Pancreas (tissue), 10 donors: Measurements from ENCODE around the gene TMEM255B. TPM values are rescaled to one million over a fixed set of nuclear protein-coding genes. Genes with fewer than 3 reads are reported as not detected.

Experiments
- ATAC-seq, 4 donors: fragments of 200-7000 bp; cut with Tn5 transposase; one replicate each; pipeline versions ENCODE4 v1.8.0 to v1.9.1; 2020; ENCODE audit warnings: mild to moderate bottlenecking in 4 of 4, moderate library complexity in 4 of 4
- DNase-seq, 6 donors: peaks; one replicate each; pipeline ENCODE4 v3.0.0-alpha.2; 2020
- FAIRE-seq: peaks from 2 replicates; lab custom pipeline; 2012; peaks lifted over from hg19 to GRCh38; lab: Jason Lieb, UNC
- H3K27ac ChIP-seq, 4 donors: fragments of 200-600 bp; sonication (generic); 1 replicate in 3 of 4; 2 replicates in 1 of 4; pipeline versions ENCODE4 v1.5.0 to v1.8.0; 2020
- H3K27me3 ChIP-seq, 4 donors: fragments of 200-600 bp; one replicate each; pipeline ENCODE4 v1.8.0; 2021
- H3K36me3 ChIP-seq, 3 donors: fragments of 200-600 bp; sonication (generic) in 1 of 3; one replicate each; pipeline versions ENCODE4 v1.5.0 to v1.8.0; 2020 to 2021
- H3K4me1 ChIP-seq, 3 donors: fragments of 200-600 bp; one replicate each; pipeline ENCODE4 v1.8.0; 2021
- H3K4me3 ChIP-seq, 4 donors: fragments of 200-600 bp; sonication (generic) in 2 of 4; one replicate each; pipeline versions ENCODE4 v1.5.0 to v1.8.0; 2020 to 2021
- H3K9me3 ChIP-seq, 4 donors: fragments of 200-600 bp; one replicate each; pipeline ENCODE4 v1.8.0; 2021
- WGBS, 2 donors: extraction: QIAGEN DNeasy Blood & Tissue Kit; methylation state at CpG; one replicate each; pipeline ENCODE4 v1.1.7; 2013; 5-methylcytosine and 5-hydroxymethylcytosine counted together
- intact Hi-C, 3 donors: fragments of 100-400 bp; cut with DNase I; formaldehyde crosslinking; loops; one replicate each; pipeline versions ENCODE4 v1.11.1 to v1.14.2; 2022
- polyA plus RNA-seq, 2 donors: library from polyadenylated mRNA; stranded (reverse); fragments of 200-250 nt; gene quantifications; one replicate each; pipeline ENCODE4 v1.2.3, GENCODE V29; 2013
- total RNA-seq, 6 donors: library from RNA; stranded (reverse); fragmentation: NEBNext Ultra II Directional in 4 of 6; extraction: Animal tissue kit (Norgen Biotek cat#: 25700) in 4 of 6; gene quantifications; one replicate each; pipeline versions ENCODE4 v1.2.1 to v1.2.4, GENCODE V29; 2021 to 2023
- TF ChIP-seq, protein P1 (sequence below), 4 donors: fragments of 200-600 bp; sonication (generic) in 3 of 4; IDR thresholded peaks; one replicate each; pipeline versions ENCODE4 v1.5.0 to v1.8.0; 2021; ENCODE audit warnings: antibody characterized with exemption in 4 of 4
- donor health status: healthy with polysubstance abuse.
- donor health status: DM: no; HTN: no; CAD: no; lungs with moderate emphysema.
- donor health status: DM: no; HTN: no; CAD: no.
- donor health status: control.
- donor health status: control.
- donor health status: Bipolar disorder and iron deficiency.
- donor health status: DM: yes; HTN: yes; CAD: no.
- donor health status: DM: no; HTN: no; CAD: no.
- donor health status: DM: no; HTN: no; CAD: no.
- donor health status: DM: yes; HTN: yes; CAD: no.

The TMEM255B gene
- total and polyA plus RNA-seq, 8 donors: 1.8 to 17.9 (median 4.4) TPM

DNA sequence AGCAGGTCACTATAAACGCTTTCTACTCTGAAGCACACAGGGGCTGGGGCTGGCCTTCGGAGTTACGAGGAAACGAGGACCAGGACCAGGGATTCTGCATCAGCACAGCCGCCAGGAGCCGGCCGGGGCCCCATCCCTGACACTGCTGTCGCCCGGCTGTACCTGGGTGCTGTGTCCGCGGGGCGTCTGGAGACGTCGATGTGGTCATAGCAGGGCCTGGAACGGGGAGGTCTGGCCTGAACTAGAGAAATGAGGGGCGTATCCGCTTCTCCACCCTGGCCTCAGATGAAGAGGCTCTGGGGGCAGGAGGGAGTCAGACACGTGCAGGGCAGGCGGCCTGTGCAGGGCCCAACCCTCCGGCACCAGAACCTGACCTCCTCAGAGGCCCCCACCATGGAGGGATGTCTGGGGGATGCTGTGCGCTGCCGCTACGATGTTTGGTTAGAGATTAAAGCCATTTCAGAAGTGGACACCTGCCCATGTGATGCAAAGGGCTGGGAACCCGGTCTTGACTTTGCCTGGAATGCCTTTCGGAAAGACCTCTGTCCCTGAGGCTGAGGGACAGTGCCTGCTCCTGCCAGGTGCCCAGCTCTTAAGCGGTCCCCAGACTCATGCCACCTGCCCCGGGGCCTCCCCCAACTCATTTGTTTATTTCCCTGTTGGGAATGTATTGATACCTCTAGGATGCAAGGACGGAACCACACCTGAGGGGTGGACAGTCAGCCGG, 83.5 kb downstream of the TMEM255B start:
- no peaks in the 10 kb centered on the region for H3K9me3 ChIP-seq
- ATAC-seq (no peak), FAIRE-seq (no peak), DNase-seq (peak in 3 of 6 donors; percentile 19 to 70 (median 52))
- peaks cover 0 to 11% (median 0%) of the 10 kb centered on the region in 3 donors for H3K36me3 ChIP-seq
- WGBS, 2 donors: 92 to 95% methylated on average over 29 of the region's 29 CpGs
- no peaks in the 10 kb centered on the region for H3K27me3 ChIP-seq
- H3K27ac ChIP-seq: no peak overlapping the region
- intact Hi-C loops: no loop called here
- TF ChIP-seq, protein P1, sequence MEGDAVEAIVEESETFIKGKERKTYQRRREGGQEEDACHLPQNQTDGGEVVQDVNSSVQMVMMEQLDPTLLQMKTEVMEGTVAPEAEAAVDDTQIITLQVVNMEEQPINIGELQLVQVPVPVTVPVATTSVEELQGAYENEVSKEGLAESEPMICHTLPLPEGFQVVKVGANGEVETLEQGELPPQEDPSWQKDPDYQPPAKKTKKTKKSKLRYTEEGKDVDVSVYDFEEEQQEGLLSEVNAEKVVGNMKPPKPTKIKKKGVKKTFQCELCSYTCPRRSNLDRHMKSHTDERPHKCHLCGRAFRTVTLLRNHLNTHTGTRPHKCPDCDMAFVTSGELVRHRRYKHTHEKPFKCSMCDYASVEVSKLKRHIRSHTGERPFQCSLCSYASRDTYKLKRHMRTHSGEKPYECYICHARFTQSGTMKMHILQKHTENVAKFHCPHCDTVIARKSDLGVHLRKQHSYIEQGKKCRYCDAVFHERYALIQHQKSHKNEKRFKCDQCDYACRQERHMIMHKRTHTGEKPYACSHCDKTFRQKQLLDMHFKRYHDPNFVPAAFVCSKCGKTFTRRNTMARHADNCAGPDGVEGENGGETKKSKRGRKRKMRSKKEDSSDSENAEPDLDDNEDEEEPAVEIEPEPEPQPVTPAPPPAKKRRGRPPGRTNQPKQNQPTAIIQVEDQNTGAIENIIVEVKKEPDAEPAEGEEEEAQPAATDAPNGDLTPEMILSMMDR (IDR thresholded peaks at IDR 0.05): no peak
- H3K4me3 ChIP-seq: no peak overlapping the region
- peaks cover 5 to 14% (median 10%) of the 10 kb centered on the region in 3 donors for H3K4me1 ChIP-seq

- intact Hi-C loops: no loop called here
- DNase-seq (peak in 2 of 6 donors; percentile 22 to 70), FAIRE-seq (no peak), ATAC-seq (no peak)
- Histone ChIP-seq H3K4me3 (no peak overlapping the region), H3K27me3 (no peaks in the 10 kb centered on the region), H3K9me3 (no peaks in the 10 kb centered on the region), H3K4me1 (peaks cover 0 to 7% (median 6%) of the 10 kb centered on the region in 3 donors), H3K36me3 (peaks cover 0 to 11% (median 0%) of the 10 kb centered on the region in 3 donors), H3K27ac (no peak overlapping the region)
- WGBS, 2 donors: 89 to 93% methylated on average over 29 to 30 of the region's 30 CpGs
- TF ChIP-seq, protein P1 (IDR thresholded peaks at IDR 0.05): no peak
Observed at GRCh38 chr13:113843063-113843654, 84.1 kb downstream of the TMEM255B start.

GRCh38 chr13:113843864-113844556, 85.0 kb downstream of the TMEM255B start:
- H3K27me3 ChIP-seq: no peaks in the 10 kb centered on the region
- DNase-seq: peak in 3 of 6 donors; percentile 21 to 54 (median 46)
- no peaks in the 10 kb centered on the region for H3K9me3 ChIP-seq
- H3K27ac ChIP-seq: no peak overlapping the region
- no peak overlapping the region for H3K4me3 ChIP-seq
- peaks cover 0 to 11% (median 0%) of the 10 kb centered on the region in 3 donors for H3K36me3 ChIP-seq
- no peak for FAIRE-seq
- TF ChIP-seq, protein P1 (IDR thresholded peaks at IDR 0.05): no peak
- no peak for ATAC-seq
- peaks cover 0 to 3% (median 1%) of the 10 kb centered on the region in 3 donors for H3K4me1 ChIP-seq
- WGBS, 2 donors: 80 to 81% methylated on average over 26 of the region's 26 CpGs
- intact Hi-C loops: no loop called here

GRCh38 chr13:113845055-113845454, 86.0 kb downstream of the TMEM255B start:
- H3K27ac ChIP-seq: no peak overlapping the region
- DNase-seq (peak in 3 of 6 donors; percentile 16 to 45 (median 41)), ATAC-seq (no peak), FAIRE-seq (no peak)
- 86 to 90% methylated on average over 13 of the region's 13 CpGs for WGBS, 2 donors
- H3K36me3 ChIP-seq: peaks cover 0 to 11% (median 0%) of the 10 kb centered on the region in 3 donors
- no peak overlapping the region for H3K4me3 ChIP-seq
- intact Hi-C loops: no loop called here
- no peaks in the 10 kb centered on the region for H3K27me3 ChIP-seq
- no peaks in the 10 kb centered on the region for H3K4me1 ChIP-seq
- TF ChIP-seq, protein P1 (IDR thresholded peaks at IDR 0.05): no peak
- H3K9me3 ChIP-seq: no peaks in the 10 kb centered on the region
